Measurements from ENCODE around the gene PROZ. TPM values are rescaled to one million over a fixed set of nuclear protein-coding genes. Genes with fewer than 3 reads are reported as not detected.

Gene PROZ
- total RNA-seq, 3 donors from 2014 or later (not counting 1 experiment from before 2014, with no cell fraction given), result 0.82 TPM; not detected in 2

- Mint-ChIP-seq H3K4me1 (peaks cover 13 to 63% of the 10 kb centered on the region in 2 donors), H3K36me3 (peaks cover 32% of the 10 kb centered on the region), H3K4me3 (peak overlapping the region; percentile 47), H3K27ac (peak overlapping the region in 1 of 2 donors; percentile 100), H3K27me3 (ENCODE audit: low read depth in 2 of 2) (no peaks in the 10 kb centered on the region), H3K9me3 (no peaks in the 10 kb centered on the region)
- Histone ChIP-seq H3K4me3 (ENCODE audit: low read length) (no peak overlapping the region), H3K36me3 (ENCODE audit: control insufficient read depth, insufficient read depth, low read length) (peaks cover 31% of the 10 kb centered on the region), H3K27me3 (ENCODE audit: control insufficient read depth, insufficient read depth, low read length) (no peaks in the 10 kb centered on the region), H3K4me1 (ENCODE audit: control insufficient read depth, insufficient read depth, low read length) (peaks cover 54% of the 10 kb centered on the region), H3K27ac (ENCODE audit: low read length) (no peak overlapping the region), H3K9me3 (ENCODE audit: control insufficient read depth, insufficient read depth, low read length) (no peaks in the 10 kb centered on the region)
- DNase-seq (no peak), ATAC-seq (no peak)
- intact Hi-C loops (cut with micrococcal nuclease), result no loop called here
- no peak for TF ChIP-seq CTCF (IDR thresholded peaks at IDR 0.05)
- WGBS (ENCODE audit: insufficient coverage), result 84% methylated on average over 17 of the region's 25 CpGs
Observed at GRCh38 chr13:113178070-113178895, 19.8 kb downstream of the PROZ start.

- TF ChIP-seq CTCF (IDR thresholded peaks at IDR 0.05), result no peak
- peaks cover 32% of the 10 kb centered on the region for H3K36me3 Mint-ChIP-seq
- intact Hi-C loops (cut with micrococcal nuclease), result no loop called here
- ATAC-seq (no peak), DNase-seq (no peak)
- H3K4me3 Mint-ChIP-seq, result no peak overlapping the region
- no peaks in the 10 kb centered on the region for H3K9me3 Mint-ChIP-seq
- peak overlapping the region in 1 of 2 donors; percentile 100 for H3K27ac Mint-ChIP-seq
- Histone ChIP-seq H3K9me3 (ENCODE audit: control insufficient read depth, insufficient read depth, low read length) (no peaks in the 10 kb centered on the region), H3K27me3 (ENCODE audit: control insufficient read depth, insufficient read depth, low read length) (no peaks in the 10 kb centered on the region), H3K4me1 (ENCODE audit: control insufficient read depth, insufficient read depth, low read length) (peaks cover 58% of the 10 kb centered on the region), H3K4me3 (ENCODE audit: low read length) (no peak overlapping the region), H3K36me3 (ENCODE audit: control insufficient read depth, insufficient read depth, low read length) (peaks cover 32% of the 10 kb centered on the region), H3K27ac (ENCODE audit: low read length) (no peak overlapping the region)
- H3K27me3 Mint-ChIP-seq (ENCODE audit: low read depth in 2 of 2), result no peaks in the 10 kb centered on the region
- peaks cover 18 to 69% of the 10 kb centered on the region in 2 donors for H3K4me1 Mint-ChIP-seq
- WGBS (ENCODE audit: insufficient coverage), result 100% methylated on average over 2 of the region's 3 CpGs
Observed at GRCh38 chr13:113178896-113179167, 20.4 kb downstream of the PROZ start.

- Mint-ChIP-seq H3K27me3 (ENCODE audit: low read depth in 2 of 2) (no peaks in the 10 kb centered on the region), H3K36me3 (peaks cover 32% of the 10 kb centered on the region), H3K9me3 (no peaks in the 10 kb centered on the region), H3K27ac (peak overlapping the region in 1 of 2 donors; percentile 100), H3K4me1 (peaks cover 25 to 73% of the 10 kb centered on the region in 2 donors), H3K4me3 (peak overlapping the region; percentile 79)
- Histone ChIP-seq H3K27me3 (ENCODE audit: control insufficient read depth, insufficient read depth, low read length) (no peaks in the 10 kb centered on the region), H3K36me3 (ENCODE audit: control insufficient read depth, insufficient read depth, low read length) (peaks cover 33% of the 10 kb centered on the region), H3K4me3 (ENCODE audit: low read length) (no peak overlapping the region), H3K4me1 (ENCODE audit: control insufficient read depth, insufficient read depth, low read length) (peaks cover 65% of the 10 kb centered on the region), H3K9me3 (ENCODE audit: control insufficient read depth, insufficient read depth, low read length) (no peaks in the 10 kb centered on the region), H3K27ac (ENCODE audit: low read length) (peak overlapping the region; percentile 46)
- no peak for TF ChIP-seq CTCF (IDR thresholded peaks at IDR 0.05)
- DNase-seq (peak in 1 of 2 donors; percentile 67), ATAC-seq (peak; percentile 31 to 53 (median 42))
- 85% methylated on average over 28 of the region's 28 CpGs for WGBS (ENCODE audit: insufficient coverage)
- intact Hi-C loops (cut with micrococcal nuclease), result loop anchor here (10.0 kb wide), 1 partner anchor 695 kb away; no protein-coding TSS in a partner anchor
Observed at GRCh38 chr13:113179374-113180230, 21.2 kb downstream of the PROZ start.
